ENCODE data around the gene BID. TPM values are rescaled to one million over a fixed set of nuclear protein-coding genes. Genes with fewer than 3 reads are reported as not detected.

The BID gene
- total RNA-seq, 1 donor from 2014 or later = 41.5 TPM

- Histone ChIP-seq H3K36me3 (ENCODE audit: control insufficient read depth, insufficient read depth, low read length) (peaks cover 14% of the 10 kb centered on the region), H3K4me3 (ENCODE audit: low read depth, low read length) (no peak overlapping the region), H3K27me3 (ENCODE audit: control insufficient read depth, insufficient read depth, low read length) (no peaks in the 10 kb centered on the region)
- TF ChIP-seq CTCF (IDR thresholded peaks at IDR 0.05; ENCODE audit: insufficient read depth, low read length, poor library complexity, severe bottlenecking) = no peak
- DNase-seq (ENCODE audit: low read depth) = no peak
Measured at GRCh38 chr22:17818649-17819048, 44.4 kb upstream of the BID start.

DNA sequence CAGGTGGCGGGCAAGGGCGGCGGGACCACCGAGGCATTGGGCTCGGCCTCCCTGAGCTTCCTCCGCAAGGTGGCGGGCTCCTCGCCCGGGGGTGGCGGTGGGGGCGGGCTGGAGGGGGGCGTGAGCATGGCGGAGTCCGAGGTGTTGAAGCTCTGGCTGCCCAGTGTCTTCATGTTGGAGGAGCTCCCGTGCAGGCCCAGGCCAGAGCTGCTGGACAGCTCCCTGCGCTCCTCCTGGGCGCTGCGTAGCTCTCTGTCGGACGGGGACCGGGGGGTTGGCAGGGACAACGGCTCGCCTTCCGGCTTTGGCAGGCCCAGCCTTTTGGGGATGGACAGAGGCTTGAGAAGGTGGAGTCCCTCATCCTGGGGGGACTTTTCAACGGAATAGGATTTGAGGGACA is 43.9 kb upstream of the BID start:
- H3K27me3 ChIP-seq (ENCODE audit: control insufficient read depth, insufficient read depth, low read length) = no peaks in the 10 kb centered on the region
- no peak overlapping the region for H3K4me3 ChIP-seq (ENCODE audit: low read depth, low read length)
- no peak for TF ChIP-seq CTCF (IDR thresholded peaks at IDR 0.05; ENCODE audit: insufficient read depth, low read length, poor library complexity, severe bottlenecking)
- no peak for DNase-seq (ENCODE audit: low read depth)
- peaks cover 13% of the 10 kb centered on the region for H3K36me3 ChIP-seq (ENCODE audit: control insufficient read depth, insufficient read depth, low read length)

GRCh38 chr22:17817511-17818065 is 43.3 kb upstream of the BID start:
- Histone ChIP-seq H3K36me3 (ENCODE audit: control insufficient read depth, insufficient read depth, low read length) (peaks cover 12% of the 10 kb centered on the region), H3K27me3 (ENCODE audit: control insufficient read depth, insufficient read depth, low read length) (no peaks in the 10 kb centered on the region)
- no peak for TF ChIP-seq CTCF (IDR thresholded peaks at IDR 0.05; ENCODE audit: insufficient read depth, low read length, poor library complexity, severe bottlenecking)

DNA sequence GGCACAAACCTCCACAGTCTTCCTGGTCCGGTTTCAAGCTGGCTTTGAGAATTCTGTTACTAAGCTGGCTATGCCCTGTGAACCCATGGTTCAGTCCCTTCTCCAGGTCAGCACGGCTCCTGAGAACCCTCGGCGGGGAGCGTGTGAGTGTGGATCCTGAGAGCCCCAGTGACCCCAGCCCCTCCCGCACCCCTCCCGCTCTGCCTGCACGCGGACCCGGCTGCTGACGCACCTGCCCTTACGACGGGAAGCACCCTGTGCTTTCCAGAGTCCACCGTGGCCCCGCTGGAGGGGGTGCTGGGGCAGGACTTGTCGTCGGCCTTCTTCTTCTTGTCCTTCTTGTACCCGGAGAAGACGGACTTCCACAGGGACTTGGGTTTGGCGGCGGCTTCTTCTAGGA is 42.8 kb upstream of the BID start:
- TF ChIP-seq CTCF (IDR thresholded peaks at IDR 0.05; ENCODE audit: insufficient read depth, low read length, poor library complexity, severe bottlenecking) = no peak
- H3K27me3 ChIP-seq (ENCODE audit: control insufficient read depth, insufficient read depth, low read length) = no peaks in the 10 kb centered on the region
- no peak overlapping the region for H3K4me3 ChIP-seq (ENCODE audit: low read depth, low read length)
- no peak for DNase-seq (ENCODE audit: low read depth)
- H3K36me3 ChIP-seq (ENCODE audit: control insufficient read depth, insufficient read depth, low read length) = peaks cover 12% of the 10 kb centered on the region

More at GRCh38 chr22:17817511-17818065, 43.3 kb upstream of the BID start:
- DNase-seq (ENCODE audit: low read depth) = no peak
- no peak overlapping the region for H3K4me3 ChIP-seq (ENCODE audit: low read depth, low read length)

- H3K27me3 ChIP-seq (ENCODE audit: control insufficient read depth, insufficient read depth, low read length) = no peaks in the 10 kb centered on the region
- DNase-seq (ENCODE audit: low read depth) = no peak
- peaks cover 12% of the 10 kb centered on the region for H3K36me3 ChIP-seq (ENCODE audit: control insufficient read depth, insufficient read depth, low read length)
- H3K4me3 ChIP-seq (ENCODE audit: low read depth, low read length) = no peak overlapping the region
- TF ChIP-seq CTCF (IDR thresholded peaks at IDR 0.05; ENCODE audit: insufficient read depth, low read length, poor library complexity, severe bottlenecking) = no peak
Measured at GRCh38 chr22:17816649-17817048, 42.4 kb upstream of the BID start.

DNA sequence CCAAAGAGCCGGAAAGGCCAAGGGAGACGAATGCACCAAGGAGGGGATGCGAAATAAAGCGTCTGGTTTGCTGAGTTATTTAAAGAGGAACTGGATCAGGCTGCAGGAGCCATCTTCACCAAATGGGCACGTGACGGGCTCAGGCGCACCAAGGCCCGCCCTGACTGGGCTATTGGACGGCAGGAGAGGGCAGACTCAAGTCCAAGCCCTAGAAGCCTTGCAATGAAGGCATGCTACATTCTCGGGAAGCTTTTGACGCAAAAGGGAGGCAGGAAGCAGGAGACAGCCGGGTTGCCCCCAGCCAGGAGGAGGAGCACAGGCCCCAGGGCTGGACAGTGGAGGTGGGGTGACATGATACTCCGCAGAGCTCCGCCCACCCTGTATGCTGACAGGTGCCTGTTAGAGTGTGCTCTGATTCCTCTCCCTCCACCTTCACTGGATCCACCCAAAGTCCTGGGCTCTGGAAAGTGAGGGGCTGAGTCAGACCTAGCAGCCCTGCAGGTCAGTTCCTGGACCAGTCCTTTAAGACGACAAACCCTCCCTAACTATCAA is 41.5 kb upstream of the BID start:
- no peak for TF ChIP-seq CTCF (IDR thresholded peaks at IDR 0.05; ENCODE audit: insufficient read depth, low read length, poor library complexity, severe bottlenecking)
- Histone ChIP-seq H3K27me3 (ENCODE audit: control insufficient read depth, insufficient read depth, low read length) (no peaks in the 10 kb centered on the region), H3K4me3 (ENCODE audit: low read depth, low read length) (no peak overlapping the region), H3K36me3 (ENCODE audit: control insufficient read depth, insufficient read depth, low read length) (peaks cover 7% of the 10 kb centered on the region)
- no peak for DNase-seq (ENCODE audit: low read depth)

Measured in kidney epithelial cell (primary cell).